Neural cell (in vitro differentiated cells): ENCODE measurements around the gene LRRC31.

Experiments
- CTCF ChIP-seq: fragments of 450-650 bp; IDR thresholded peaks from 2 replicates; pipeline ENCODE4 v1.5.1; 2014; ENCODE audit warnings: antibody characterized with exemption, mild to moderate bottlenecking, moderate library complexity; ENCODE audit not compliant: poor library complexity, severe bottlenecking
- EP300 ChIP-seq: fragments of 450-650 bp; conservative IDR thresholded peaks from 2 replicates; pipeline ENCODE4 v1.6.1; 2014; ENCODE audit warnings: antibody characterized with exemption, mild to moderate bottlenecking, moderate library complexity; ENCODE audit not compliant: poor library complexity, severe bottlenecking
- EZH2 ChIP-seq: fragments of 200-600, 300-800 bp; shearing (Covaris generic), sonication (generic); IDR thresholded peaks from 2 replicates; pipeline ENCODE4 v1.6.1; 2014; ENCODE audit warnings: antibody characterized with exemption, low read length, borderline replicate concordance, mild to moderate bottlenecking; ENCODE audit not compliant: insufficient read depth, poor library complexity, severe bottlenecking
- MXI1 ChIP-seq: fragments of 450-650 bp; conservative IDR thresholded peaks from 2 replicates; pipeline ENCODE4 v1.6.1; 2014; ENCODE audit warnings: antibody characterized with exemption, mild to moderate bottlenecking; ENCODE audit not compliant: poor library complexity, severe bottlenecking
- RAD21 ChIP-seq: fragments of 450-650 bp; conservative IDR thresholded peaks from 2 replicates; pipeline ENCODE4 v1.6.1; 2014; ENCODE audit warnings: antibody characterized with exemption, mild to moderate bottlenecking, moderate library complexity
- REST ChIP-seq: IDR thresholded peaks from 2 replicates; pipeline ENCODE4 v1.6.1; 2012; ENCODE audit warnings: borderline replicate concordance
- SMC3 ChIP-seq: fragments of 450-650 bp; conservative IDR thresholded peaks from 2 replicates; pipeline ENCODE4 v1.6.1; 2014; ENCODE audit warnings: antibody characterized with exemption, mild to moderate bottlenecking, moderate library complexity; ENCODE audit not compliant: poor library complexity
- TAF1 ChIP-seq: IDR thresholded peaks from 2 replicates; pipeline ENCODE4 v1.6.1; 2012; ENCODE audit warnings: low read depth

- TF ChIP-seq CTCF (no peak), EZH2 (no peak), RAD21 (no peak), SMC3 (no peak), EP300 (no peak), TAF1 (no peak), REST (no peak), MXI1 (no peak)
These were observed 38.2 kb upstream of the LRRC31 start for GRCh38 chr3:169907944-169908343.
